HCT116 (cell line): Measurements from ENCODE around the gene ZFYVE27. TPM values are rescaled to one million over a fixed set of nuclear protein-coding genes. Genes with fewer than 3 reads are reported as not detected.

ENCODE experiments used
- ATAC-seq: fragments of 200-7000 bp; cut with Tn5 transposase; 2 replicates; pipeline ENCODE4 v1.9.1; 2020; ENCODE audit warnings: mild to moderate bottlenecking, moderate library complexity
- BruUV-seq: library from RNA; stranded (reverse); fragments of 400-500 nt; replicated peaks from 2 replicates; lab custom pipeline; 2021; lab: Mats Ljungman, UMichigan
- CTCF ChIA-PET: fragments of 300-600 bp; sonication (Branson Sonifier 250); formaldehyde crosslinking; loops from one replicate; lab custom pipeline; 2021; ENCODE audit warnings: antibody characterized with exemption; lab: Charles Lee
- POLR2A ChIA-PET: fragments of 300-600, 350-600 bp; sonication (Branson Sonifier 250); formaldehyde crosslinking; loops from one replicate; lab custom pipeline; 2021; ENCODE audit warnings: antibody characterized with exemption; lab: Charles Lee
- RAD21 ChIA-PET, 2 experiments: fragments of 300-600 bp; sonication (Branson Sonifier 250); formaldehyde crosslinking; loops; one replicate each; lab custom pipeline; 2023; ENCODE audit warnings: low total read pairs in 2 of 2; ENCODE audit not compliant: uncharacterized antibody in 2 of 2, unreplicated experiment in 2 of 2, low non-redundant PET in 1 of 2; lab: Charles Lee
- DNase-seq: peaks from one replicate; pipeline ENCODE4 v3.0.0-alpha.2; 2010; ENCODE audit warnings: low read depth, low spot score
- H2AFZ ChIP-seq: fragments of 200-600 bp; shearing (Covaris generic), sonication (generic); 2 replicates; pipeline ENCODE4 v1.6.1; 2017; ENCODE audit warnings: low read depth, mixed run types, mixed read lengths, antibody characterized with exemption, low read length; ENCODE audit not compliant: poor library complexity, severe bottlenecking
- H3K27ac ChIP-seq: 2 replicates; pipeline ENCODE4 v1.5.1; 2012; ENCODE audit warnings: low read depth, low read length
- H3K27me3 ChIP-seq: fragments of 200-600 bp; sonication (generic); 2 replicates; pipeline ENCODE4 v1.6.1; 2016; ENCODE audit warnings: mixed run types, low read length, mixed read lengths; ENCODE audit not compliant: insufficient read depth
- H3K36me3 ChIP-seq, 2 experiments: fragments of 200-500 bp in 1 of 2; fragments of 200-600 bp in 1 of 2; sonication (Bioruptor generic) in 1 of 2; sonication (generic) in 1 of 2; 2 replicates each; pipeline versions ENCODE4 v1.5.1 to v1.6.1; 2014 to 2016; ENCODE audit warnings: low read length in 2 of 2, inconsistent platforms in 1 of 2, mixed read lengths in 1 of 2, mixed run types in 1 of 2; ENCODE audit not compliant: insufficient read depth in 2 of 2, control insufficient read depth in 1 of 2
- H3K4me1 ChIP-seq, 2 experiments: fragments of 200-600 bp in 1 of 2; sonication (generic) in 1 of 2; 2 replicates each; pipeline versions ENCODE4 v1.5.1 to v1.6.1; 2012 to 2017; ENCODE audit warnings: low read length in 2 of 2, inconsistent platforms in 1 of 2, mild to moderate bottlenecking in 1 of 2, mixed read lengths in 1 of 2, mixed run types in 1 of 2, moderate library complexity in 1 of 2; ENCODE audit not compliant: insufficient read depth in 2 of 2, control insufficient read depth in 1 of 2
- H3K4me2 ChIP-seq: fragments of 200-600 bp; sonication (generic); 2 replicates; pipeline ENCODE4 v1.6.1; 2017; ENCODE audit warnings: mixed run types, low read length, mixed read lengths
- H3K4me3 ChIP-seq, 2 experiments: fragments of 200-600 bp in 1 of 2; sonication (generic) in 1 of 2; replicated peaks in 1 of 2; 2 replicates each; pipeline ENCODE4 v1.5.1; 2011 to 2016; ENCODE audit warnings: low read length in 2 of 2, control low read depth in 1 of 2, low read depth in 1 of 2, mild to moderate bottlenecking in 1 of 2, mixed read lengths in 1 of 2, mixed run types in 1 of 2
- H3K79me2 ChIP-seq: fragments of 200-600 bp; sonication (generic); 2 replicates; pipeline ENCODE4 v1.6.1; 2017; ENCODE audit warnings: mild to moderate bottlenecking, mixed run types, low read length, moderate library complexity, mixed read lengths; ENCODE audit not compliant: insufficient read depth
- H3K9ac ChIP-seq: fragments of 200-600 bp; sonication (generic); 2 replicates; pipeline ENCODE4 v1.6.1; 2016; ENCODE audit warnings: low read length, mixed read lengths
- H3K9me2 ChIP-seq: fragments of 200-600 bp; sonication (generic), shearing (Covaris generic); 2 replicates; pipeline ENCODE4 v1.6.1; 2017; ENCODE audit warnings: mixed run types, mild to moderate bottlenecking, moderate library complexity; ENCODE audit not compliant: insufficient read depth
- H3K9me3 ChIP-seq, 2 experiments: fragments of 200-500 bp in 1 of 2; fragments of 200-600 bp in 1 of 2; sonication (Bioruptor generic) in 1 of 2; sonication (generic) in 1 of 2; 2 replicates each; pipeline ENCODE4 v1.6.1; 2014 to 2017; ENCODE audit warnings: low read length in 2 of 2, mixed read lengths in 2 of 2, inconsistent platforms in 1 of 2, low read depth in 1 of 2, mild to moderate bottlenecking in 1 of 2, mixed run types in 1 of 2, moderate library complexity in 1 of 2; ENCODE audit not compliant: control insufficient read depth in 1 of 2, insufficient read depth in 1 of 2
- H4K20me1 ChIP-seq: fragments of 200-600 bp; sonication (generic), shearing (Covaris generic); 2 replicates; pipeline ENCODE4 v1.6.1; 2017; ENCODE audit warnings: mixed run types, mild to moderate bottlenecking, moderate library complexity; ENCODE audit not compliant: insufficient read depth
- CBX3 ChIP-seq: IDR thresholded peaks from 2 replicates; pipeline ENCODE4 v1.6.1; 2012; ENCODE audit warnings: low read depth
- EGR1 ChIP-seq: IDR thresholded peaks from 2 replicates; pipeline ENCODE4 v1.6.1; 2012; ENCODE audit warnings: low read depth
- EZH2phosphoT487 ChIP-seq: fragments of 200-600 bp; IDR thresholded peaks from 2 replicates; pipeline ENCODE4 v1.6.1; 2018; ENCODE audit warnings: antibody characterized with exemption, borderline replicate concordance
- FOSL1 ChIP-seq: IDR thresholded peaks from 2 replicates; pipeline ENCODE4 v1.6.1; 2012; ENCODE audit warnings: low read depth
- POLR2A ChIP-seq: IDR thresholded peaks from 2 replicates; pipeline ENCODE4 v1.7.0; 2011; ENCODE audit warnings: borderline replicate concordance; ENCODE audit not compliant: insufficient read depth, insufficient read length; ENCODE audit errors: extremely low read depth
- POLR2AphosphoS5 ChIP-seq: IDR thresholded peaks from 2 replicates; pipeline ENCODE4 v1.6.1; 2011; ENCODE audit warnings: mild to moderate bottlenecking, low read depth, low read length, moderate library complexity
- SIN3A ChIP-seq: IDR thresholded peaks from 2 replicates; pipeline ENCODE4 v1.6.1; 2012; ENCODE audit warnings: low read depth
- SRF ChIP-seq: IDR thresholded peaks from 2 replicates; pipeline ENCODE4 v1.6.1; 2012; ENCODE audit warnings: low read depth
- TCF7L2 ChIP-seq: IDR thresholded peaks from 2 replicates; pipeline ENCODE4 v1.7.0; 2011; ENCODE audit warnings: borderline replicate concordance, inconsistent platforms; ENCODE audit not compliant: insufficient read depth, insufficient read length; ENCODE audit errors: extremely low read depth
- ZNF274 ChIP-seq: fragments of 200-500 bp; sonication (Bioruptor generic); IDR thresholded peaks from 2 replicates; pipeline ENCODE4 v1.6.1; 2014; ENCODE audit warnings: mild to moderate bottlenecking, low read depth, low read length, inconsistent platforms
- intact Hi-C: fragments of 100-400 bp; cut with micrococcal nuclease; formaldehyde crosslinking; loops from 2 replicates; pipeline ENCODE4 v1.10.0; 2022
- total RNA-seq: library from RNA; stranded (reverse); gene quantifications from one replicate; pipeline ENCODE4 v1.2.1, GENCODE V29; 2021; ENCODE audit not compliant: unreplicated experiment
- TF ChIP-seq, protein P1 (sequence below): IDR thresholded peaks from 2 replicates; pipeline ENCODE4 v1.6.1; 2012
- TF ChIP-seq, protein P2 (sequence below), 3 experiments: fragments of 200-600 bp in 1 of 3; sonication (generic) in 1 of 3; IDR thresholded peaks in 2 of 3; conservative IDR thresholded peaks in 1 of 3; 2 replicates each; pipeline ENCODE4 v1.5.1; 2012 to 2017; ENCODE audit warnings: low read depth in 2 of 3, low read length in 2 of 3, antibody characterized with exemption in 1 of 3, borderline replicate concordance in 1 of 3, control low read depth in 1 of 3, mild to moderate bottlenecking in 1 of 3, mixed read lengths in 1 of 3, mixed run types in 1 of 3, moderate library complexity in 1 of 3; ENCODE audit not compliant: insufficient read depth in 1 of 3
- TF ChIP-seq, protein P3 (sequence below): IDR thresholded peaks from 2 replicates; pipeline ENCODE4 v1.6.1; 2012; ENCODE audit warnings: low read depth

Gene ZFYVE27
- total RNA-seq, 1 experiment from 2014 or later: 28.4 TPM

DNA sequence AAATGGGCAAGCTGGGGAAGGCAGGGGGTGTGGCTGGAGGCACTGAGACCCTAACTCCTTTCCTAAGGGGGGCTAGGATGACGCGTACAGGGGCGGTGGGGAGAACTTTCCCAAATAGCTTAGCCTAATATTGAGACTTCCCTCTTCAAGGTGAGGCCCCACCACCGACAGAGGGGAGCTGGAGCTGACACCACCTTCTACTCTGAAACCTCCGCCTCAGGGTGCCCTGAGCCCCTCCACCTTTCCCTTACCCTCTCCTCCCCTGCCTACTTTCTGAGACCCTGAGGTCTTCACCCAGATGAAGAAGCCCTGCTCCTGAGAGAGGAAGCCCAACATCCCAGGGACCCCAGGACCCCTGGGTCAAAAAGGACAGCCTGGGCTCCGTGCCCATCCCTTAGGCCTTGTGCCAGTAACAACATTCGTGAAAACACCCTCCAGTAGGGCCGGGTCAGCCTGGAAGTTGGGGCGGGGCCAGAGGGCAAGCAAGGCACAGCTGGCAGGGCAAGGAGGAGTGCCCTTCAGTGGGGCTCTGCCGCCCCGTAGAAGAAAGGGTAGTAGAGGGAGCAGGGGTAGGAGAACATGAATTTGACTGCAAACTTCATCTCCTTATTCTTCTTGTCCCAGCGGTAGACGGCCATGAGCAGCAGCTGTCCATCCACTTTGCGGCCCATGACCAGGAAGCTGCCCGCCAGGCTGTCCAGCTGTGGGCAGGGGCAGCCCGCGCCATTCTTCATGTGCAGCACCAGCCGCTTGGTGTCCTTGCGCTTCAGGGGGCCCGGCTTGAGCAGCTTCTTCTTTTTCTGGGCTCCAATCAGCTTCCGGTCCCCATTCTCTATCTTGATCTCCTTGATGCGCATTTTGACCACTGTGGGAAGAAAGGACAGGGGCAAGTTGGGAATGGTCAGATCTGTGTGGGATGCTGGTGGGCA, 30.3 kb downstream of the ZFYVE27 start:
- ChIA-PET CTCF (interaction anchor here (1.1 kb wide), 1 partner anchor 260 kb away, joined by 3 read pairs; no protein-coding TSS in a partner anchor), RAD21 (no interaction called here), POLR2A (no interaction called here)
- no peak overlapping the region for H3K4me2 ChIP-seq
- H2AFZ ChIP-seq: no peak overlapping the region
- no peak overlapping the region for H3K9ac ChIP-seq
- no peaks in the 10 kb centered on the region for H3K27me3 ChIP-seq
- H3K9me3 ChIP-seq: no peaks in the 10 kb centered on the region
- TF ChIP-seq EGR1 (no peak), ZNF274 (no peak), SRF (no peak), FOSL1 (no peak), TCF7L2 (no peak), POLR2AphosphoS5 (no peak), CBX3 (no peak), POLR2A (no peak), SIN3A (no peak), EZH2phosphoT487 (no peak)
- TF ChIP-seq, protein P1, sequence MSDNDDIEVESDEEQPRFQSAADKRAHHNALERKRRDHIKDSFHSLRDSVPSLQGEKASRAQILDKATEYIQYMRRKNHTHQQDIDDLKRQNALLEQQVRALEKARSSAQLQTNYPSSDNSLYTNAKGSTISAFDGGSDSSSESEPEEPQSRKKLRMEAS: no peak
- TF ChIP-seq, protein P2, sequence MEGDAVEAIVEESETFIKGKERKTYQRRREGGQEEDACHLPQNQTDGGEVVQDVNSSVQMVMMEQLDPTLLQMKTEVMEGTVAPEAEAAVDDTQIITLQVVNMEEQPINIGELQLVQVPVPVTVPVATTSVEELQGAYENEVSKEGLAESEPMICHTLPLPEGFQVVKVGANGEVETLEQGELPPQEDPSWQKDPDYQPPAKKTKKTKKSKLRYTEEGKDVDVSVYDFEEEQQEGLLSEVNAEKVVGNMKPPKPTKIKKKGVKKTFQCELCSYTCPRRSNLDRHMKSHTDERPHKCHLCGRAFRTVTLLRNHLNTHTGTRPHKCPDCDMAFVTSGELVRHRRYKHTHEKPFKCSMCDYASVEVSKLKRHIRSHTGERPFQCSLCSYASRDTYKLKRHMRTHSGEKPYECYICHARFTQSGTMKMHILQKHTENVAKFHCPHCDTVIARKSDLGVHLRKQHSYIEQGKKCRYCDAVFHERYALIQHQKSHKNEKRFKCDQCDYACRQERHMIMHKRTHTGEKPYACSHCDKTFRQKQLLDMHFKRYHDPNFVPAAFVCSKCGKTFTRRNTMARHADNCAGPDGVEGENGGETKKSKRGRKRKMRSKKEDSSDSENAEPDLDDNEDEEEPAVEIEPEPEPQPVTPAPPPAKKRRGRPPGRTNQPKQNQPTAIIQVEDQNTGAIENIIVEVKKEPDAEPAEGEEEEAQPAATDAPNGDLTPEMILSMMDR (IDR thresholded peaks at IDR 0.05 in 2 of 3, conservative IDR thresholded peaks at IDR 0.05 in 1 of 3; ENCODE audit: borderline replicate concordance in 1 of 3, insufficient read depth in 1 of 3, low read depth in 2 of 3, low read length in 2 of 3): no peak
- TF ChIP-seq, protein P3, sequence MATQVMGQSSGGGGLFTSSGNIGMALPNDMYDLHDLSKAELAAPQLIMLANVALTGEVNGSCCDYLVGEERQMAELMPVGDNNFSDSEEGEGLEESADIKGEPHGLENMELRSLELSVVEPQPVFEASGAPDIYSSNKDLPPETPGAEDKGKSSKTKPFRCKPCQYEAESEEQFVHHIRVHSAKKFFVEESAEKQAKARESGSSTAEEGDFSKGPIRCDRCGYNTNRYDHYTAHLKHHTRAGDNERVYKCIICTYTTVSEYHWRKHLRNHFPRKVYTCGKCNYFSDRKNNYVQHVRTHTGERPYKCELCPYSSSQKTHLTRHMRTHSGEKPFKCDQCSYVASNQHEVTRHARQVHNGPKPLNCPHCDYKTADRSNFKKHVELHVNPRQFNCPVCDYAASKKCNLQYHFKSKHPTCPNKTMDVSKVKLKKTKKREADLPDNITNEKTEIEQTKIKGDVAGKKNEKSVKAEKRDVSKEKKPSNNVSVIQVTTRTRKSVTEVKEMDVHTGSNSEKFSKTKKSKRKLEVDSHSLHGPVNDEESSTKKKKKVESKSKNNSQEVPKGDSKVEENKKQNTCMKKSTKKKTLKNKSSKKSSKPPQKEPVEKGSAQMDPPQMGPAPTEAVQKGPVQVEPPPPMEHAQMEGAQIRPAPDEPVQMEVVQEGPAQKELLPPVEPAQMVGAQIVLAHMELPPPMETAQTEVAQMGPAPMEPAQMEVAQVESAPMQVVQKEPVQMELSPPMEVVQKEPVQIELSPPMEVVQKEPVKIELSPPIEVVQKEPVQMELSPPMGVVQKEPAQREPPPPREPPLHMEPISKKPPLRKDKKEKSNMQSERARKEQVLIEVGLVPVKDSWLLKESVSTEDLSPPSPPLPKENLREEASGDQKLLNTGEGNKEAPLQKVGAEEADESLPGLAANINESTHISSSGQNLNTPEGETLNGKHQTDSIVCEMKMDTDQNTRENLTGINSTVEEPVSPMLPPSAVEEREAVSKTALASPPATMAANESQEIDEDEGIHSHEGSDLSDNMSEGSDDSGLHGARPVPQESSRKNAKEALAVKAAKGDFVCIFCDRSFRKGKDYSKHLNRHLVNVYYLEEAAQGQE: no peak
- no TSS peak for BruUV-seq
- no peak overlapping the region for H3K4me3 ChIP-seq
- H3K27ac ChIP-seq: no peak overlapping the region
- H3K79me2 ChIP-seq: no peaks in the 10 kb centered on the region
- intact Hi-C loops: no loop called here
- H3K36me3 ChIP-seq: no peaks in the 10 kb centered on the region
- no peak for ATAC-seq
- H3K4me1 ChIP-seq: peaks cover 2 to 4% of the 10 kb centered on the region in 2 experiments; a peak in 3 of 4 replicates
- H3K9me2 ChIP-seq: no peaks in the 10 kb centered on the region
- H4K20me1 ChIP-seq: no peaks in the 10 kb centered on the region
- no peak for DNase-seq
